Naive thymus-derived CD4-positive, alpha-beta T cell (primary cell): ENCODE data around the gene FSTL5. TPM values are rescaled to one million over a fixed set of nuclear protein-coding genes. Genes with fewer than 3 reads are reported as not detected.

Source experiments
- ATAC-seq: fragments of 150-1000 bp; cut with Tn5 transposase; 2 replicates; pipeline ENCODE4 v1.10.0; 2021; ENCODE audit warnings: mild to moderate bottlenecking, moderate library complexity
- CTCF ChIA-PET: fragments of 350-600 bp; sonication (Branson Sonifier 250); formaldehyde crosslinking; loops from one replicate; lab custom pipeline; 2021; ENCODE audit warnings: antibody characterized with exemption; lab: Charles Lee
- POLR2A ChIA-PET: fragments of 350-600 bp; sonication (Branson Sonifier 250); formaldehyde crosslinking; loops from one replicate; lab custom pipeline; 2021; ENCODE audit warnings: antibody characterized with exemption, inconsistent platforms; lab: Charles Lee
- DNase-seq, 9 donors: peaks; one replicate each; pipeline versions ENCODE4 v3.0.0 to v3.0.0-alpha.2; 2020 to 2022; ENCODE audit warnings: mixed read lengths in 1 of 9
- H3K27ac ChIP-seq: one replicate; pipeline ENCODE4 v1.7.0; 2013; ENCODE audit warnings: mild to moderate bottlenecking, low read depth, low read length, moderate library complexity
- H3K27me3 ChIP-seq, 2 donors: one replicate each; pipeline ENCODE4 v1.7.0; 2013; ENCODE audit warnings: low read length in 2 of 2, mild to moderate bottlenecking in 2 of 2, moderate library complexity in 2 of 2; ENCODE audit not compliant: control insufficient read depth in 2 of 2, insufficient read depth in 2 of 2
- H3K36me3 ChIP-seq, 3 experiments: 1 replicate in 2 of 3; 2 replicates in 1 of 3; pipeline ENCODE4 v1.7.0; 2013; ENCODE audit warnings: low read length in 3 of 3, mild to moderate bottlenecking in 3 of 3, moderate library complexity in 1 of 3; ENCODE audit not compliant: insufficient read depth in 3 of 3, control insufficient read depth in 2 of 3
- H3K4me1 ChIP-seq, 2 donors: one replicate each; pipeline ENCODE4 v1.7.0; 2013; ENCODE audit warnings: low read length in 2 of 2, mild to moderate bottlenecking in 2 of 2, moderate library complexity in 1 of 2; ENCODE audit not compliant: control insufficient read depth in 2 of 2, insufficient read depth in 2 of 2
- H3K4me3 ChIP-seq: 2 replicates; pipeline ENCODE4 v1.7.0; 2013; ENCODE audit warnings: mild to moderate bottlenecking, low read length
- H3K9me3 ChIP-seq, 3 experiments: 1 replicate in 2 of 3; 2 replicates in 1 of 3; pipeline ENCODE4 v1.7.0; 2013; ENCODE audit warnings: low read length in 3 of 3; ENCODE audit not compliant: control insufficient read depth in 2 of 3
- H3K27ac Mint-ChIP-seq, 9 donors: one replicate each; pipeline ENCODE4 v1.8.0; 2020 to 2022; ENCODE audit warnings: mixed read lengths in 9 of 9, mild to moderate bottlenecking in 8 of 9, moderate library complexity in 5 of 9, inconsistent platforms in 2 of 9
- H3K27me3 Mint-ChIP-seq, 5 donors: one replicate each; pipeline ENCODE4 v1.8.0; 2021 to 2022; ENCODE audit warnings: mixed read lengths in 5 of 5, mild to moderate bottlenecking in 1 of 5
- H3K36me3 Mint-ChIP-seq, 5 donors: one replicate each; pipeline ENCODE4 v1.8.0; 2020 to 2022; ENCODE audit warnings: mixed read lengths in 5 of 5, mild to moderate bottlenecking in 3 of 5, inconsistent platforms in 1 of 5
- H3K4me1 Mint-ChIP-seq, 7 donors: one replicate each; pipeline ENCODE4 v1.8.0; 2020 to 2022; ENCODE audit warnings: mixed read lengths in 7 of 7, mild to moderate bottlenecking in 3 of 7, inconsistent platforms in 1 of 7
- H3K4me3 Mint-ChIP-seq, 10 donors: one replicate each; pipeline ENCODE4 v1.8.0; 2020 to 2022; ENCODE audit warnings: mild to moderate bottlenecking in 10 of 10, mixed read lengths in 10 of 10, moderate library complexity in 6 of 10, inconsistent platforms in 2 of 10
- H3K9me3 Mint-ChIP-seq, 11 donors: one replicate each; pipeline ENCODE4 v1.8.0; 2020 to 2022; ENCODE audit warnings: mixed read lengths in 11 of 11, mild to moderate bottlenecking in 4 of 11, inconsistent platforms in 1 of 11, moderate library complexity in 1 of 11
- intact Hi-C, 2 donors: fragments of 100-400 bp; cut with micrococcal nuclease; formaldehyde crosslinking; loops; one replicate each; pipeline ENCODE4 v1.15.1; 2023
- polyA plus RNA-seq, 2 donors: library from polyadenylated mRNA; unstranded; fragments of 300-500 nt; fragmentation: Illumina TruSeq; gene quantifications; one replicate each; pipeline ENCODE4 v1.2.3, GENCODE V29; 2021
- total RNA-seq, 6 experiments: library from RNA in 5 of 6; stranded (reverse) in 5 of 6; gene quantifications; 1 replicate in 5 of 6; 2 replicates in 1 of 6; pipeline ENCODE4 v1.2.3 and lab custom pipeline; 2021 to 2026

The FSTL5 gene
- total and polyA plus RNA-seq, 7 experiments from 2014 or later = not detected

DNA sequence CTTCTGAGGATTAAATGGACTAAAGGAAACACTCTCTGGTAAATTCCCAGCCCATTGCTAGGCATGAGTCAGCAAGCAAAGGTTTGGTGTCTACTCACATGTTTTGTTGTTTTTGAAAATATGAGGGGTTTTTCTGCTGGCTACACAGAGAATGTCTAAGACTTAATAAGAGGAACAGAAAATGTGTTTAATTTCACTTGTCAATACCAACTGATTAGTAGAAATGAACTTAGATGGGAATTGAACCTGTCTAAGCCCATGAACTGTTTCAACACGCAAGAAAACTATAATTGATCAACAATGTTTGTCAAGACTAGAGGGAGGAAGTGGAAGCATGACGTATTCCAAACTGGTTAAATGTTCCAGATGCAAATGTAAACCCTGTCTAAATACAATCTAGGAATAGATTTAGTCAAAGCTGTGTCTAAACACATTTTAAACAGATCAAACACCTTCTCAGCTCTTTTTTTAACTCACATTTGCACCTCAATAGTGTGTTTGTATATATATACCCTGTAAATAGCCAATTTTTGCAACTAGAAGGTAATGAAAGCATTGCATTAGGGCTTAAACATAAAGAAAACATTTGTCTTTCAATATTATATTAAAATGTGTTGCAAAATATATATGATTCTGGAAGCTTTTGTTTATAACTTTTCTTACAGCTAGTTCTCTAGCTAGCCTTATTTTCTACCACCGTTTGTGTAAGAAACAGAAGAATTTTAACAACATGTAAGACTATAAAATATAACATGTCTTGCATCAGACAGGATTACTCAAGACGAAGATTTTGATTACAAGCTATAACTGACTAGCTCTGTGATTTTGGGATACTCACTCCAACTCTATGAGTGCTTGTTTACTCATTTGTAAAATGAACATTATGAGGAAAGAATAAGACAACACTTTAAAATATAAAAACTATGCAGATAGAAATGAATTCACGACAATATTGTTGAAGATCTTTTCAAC lies 607.8 kb downstream of the FSTL5 start:
- Histone ChIP-seq H3K9me3 (no peaks in the 10 kb centered on the region), H3K4me3 (no peak overlapping the region), H3K36me3 (no peaks in the 10 kb centered on the region), H3K27ac (no peak overlapping the region), H3K4me1 (no peaks in the 10 kb centered on the region), H3K27me3 (no peaks in the 10 kb centered on the region)
- ChIA-PET POLR2A (no interaction called here), CTCF (no interaction called here)
- H3K36me3 Mint-ChIP-seq = no peaks in the 10 kb centered on the region
- intact Hi-C loops = no loop called here
- H3K27ac Mint-ChIP-seq = no peak overlapping the region
- H3K27me3 Mint-ChIP-seq = no peaks in the 10 kb centered on the region
- ATAC-seq (no peak), DNase-seq (no peak)
- peaks cover 0 to 15% (median 1%) of the 10 kb centered on the region in 11 donors for H3K9me3 Mint-ChIP-seq
- H3K4me3 Mint-ChIP-seq = no peak overlapping the region
- no peaks in the 10 kb centered on the region for H3K4me1 Mint-ChIP-seq

DNA sequence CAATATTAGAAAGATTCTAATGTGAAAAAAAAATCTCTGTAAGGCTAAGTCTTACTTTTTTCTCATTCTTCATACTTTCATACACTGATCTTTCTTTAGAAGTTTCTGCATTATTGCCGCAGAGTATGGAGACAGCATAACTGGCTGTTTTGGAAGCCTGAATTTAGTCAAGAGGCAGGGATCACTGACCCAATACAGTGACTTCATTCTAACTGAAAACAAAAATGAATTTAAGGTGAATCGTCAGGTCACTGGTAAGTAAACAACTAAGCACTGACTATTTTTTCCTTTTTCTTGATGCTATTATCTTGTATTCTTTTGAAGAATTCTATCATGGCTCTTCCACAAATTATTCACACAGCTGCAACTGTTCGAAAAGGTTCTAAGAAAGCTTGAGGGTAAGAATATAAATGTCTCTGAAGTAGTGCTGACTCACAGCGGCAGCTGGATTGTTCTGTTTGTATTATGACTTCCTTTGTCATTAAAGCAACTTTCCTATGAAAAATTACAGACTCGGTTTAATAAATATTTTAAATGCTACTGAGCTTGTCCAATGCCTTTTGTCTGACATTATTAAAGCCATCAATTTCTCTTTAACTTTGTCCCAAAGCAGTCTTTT lies 609.3 kb downstream of the FSTL5 start:
- DNase-seq (no peak), ATAC-seq (no peak)
- no peak overlapping the region for H3K27ac Mint-ChIP-seq
- H3K9me3 Mint-ChIP-seq = peaks cover 0 to 13% (median 0%) of the 10 kb centered on the region in 11 donors
- ChIA-PET CTCF (no interaction called here), POLR2A (no interaction called here)
- Histone ChIP-seq H3K36me3 (no peaks in the 10 kb centered on the region), H3K27ac (no peak overlapping the region), H3K4me1 (no peaks in the 10 kb centered on the region), H3K27me3 (no peaks in the 10 kb centered on the region), H3K4me3 (no peak overlapping the region), H3K9me3 (no peaks in the 10 kb centered on the region)
- H3K27me3 Mint-ChIP-seq = no peaks in the 10 kb centered on the region
- H3K36me3 Mint-ChIP-seq = no peaks in the 10 kb centered on the region
- intact Hi-C loops = no loop called here
- H3K4me3 Mint-ChIP-seq = no peak overlapping the region
- no peaks in the 10 kb centered on the region for H3K4me1 Mint-ChIP-seq

DNA sequence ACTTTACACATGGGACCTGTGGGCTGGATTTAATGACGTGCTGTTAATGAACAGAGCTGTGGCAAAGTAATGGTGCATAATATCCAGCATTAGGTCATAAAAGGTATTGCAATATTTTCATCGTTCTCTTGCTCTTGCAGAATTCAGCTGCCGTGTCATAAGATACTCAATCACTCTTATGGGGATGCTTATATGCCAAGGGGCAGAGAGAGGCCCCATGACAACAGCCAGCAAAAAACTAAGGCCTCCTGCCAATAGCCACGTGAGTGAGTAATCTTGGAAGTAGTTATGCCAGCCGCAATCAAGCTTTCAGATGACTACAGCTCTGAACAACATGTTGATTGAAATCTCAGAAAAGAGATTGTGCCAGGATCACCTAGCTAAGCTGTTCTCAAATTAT lies 616.9 kb downstream of the FSTL5 start:
- Histone ChIP-seq H3K27me3 (no peaks in the 10 kb centered on the region), H3K9me3 (no peaks in the 10 kb centered on the region), H3K4me1 (no peaks in the 10 kb centered on the region), H3K27ac (no peak overlapping the region), H3K36me3 (no peaks in the 10 kb centered on the region), H3K4me3 (no peak overlapping the region)
- CTCF ChIA-PET = no interaction called here
- no peak overlapping the region for H3K27ac Mint-ChIP-seq
- intact Hi-C loops = no loop called here
- no peak overlapping the region for H3K4me3 Mint-ChIP-seq
- no peaks in the 10 kb centered on the region for H3K36me3 Mint-ChIP-seq
- no peaks in the 10 kb centered on the region for H3K27me3 Mint-ChIP-seq
- peaks cover 0 to 11% (median 0%) of the 10 kb centered on the region in 11 donors for H3K9me3 Mint-ChIP-seq
- POLR2A ChIA-PET = no interaction called here
- H3K4me1 Mint-ChIP-seq = no peaks in the 10 kb centered on the region
- no peak for DNase-seq
- ATAC-seq = no peak

DNA sequence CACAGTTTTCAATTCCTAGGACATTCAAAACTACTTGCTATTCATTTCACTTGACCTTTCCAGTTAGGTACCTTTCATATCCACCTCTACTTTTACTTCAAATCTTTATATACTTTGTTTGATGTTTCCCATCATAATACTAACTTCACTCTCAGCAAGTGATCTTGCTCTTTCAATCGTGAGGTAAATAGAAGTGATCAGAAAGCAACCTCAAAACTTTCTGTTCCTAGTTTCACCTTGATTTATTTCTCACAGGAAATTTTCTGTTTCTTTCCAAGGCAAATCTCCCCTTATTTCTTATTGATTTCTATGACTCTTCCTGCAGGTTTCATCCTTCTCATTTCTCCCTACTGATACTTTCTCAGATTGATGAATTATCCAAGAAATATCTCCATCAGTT lies 623.5 kb downstream of the FSTL5 start:
- H3K27ac Mint-ChIP-seq = no peak overlapping the region
- H3K4me1 Mint-ChIP-seq = no peaks in the 10 kb centered on the region
- Histone ChIP-seq H3K4me3 (no peak overlapping the region), H3K27me3 (no peaks in the 10 kb centered on the region), H3K4me1 (no peaks in the 10 kb centered on the region), H3K27ac (no peak overlapping the region), H3K36me3 (no peaks in the 10 kb centered on the region), H3K9me3 (no peaks in the 10 kb centered on the region)
- no peak for DNase-seq
- H3K27me3 Mint-ChIP-seq = no peaks in the 10 kb centered on the region
- CTCF ChIA-PET = no interaction called here
- POLR2A ChIA-PET = no interaction called here
- H3K4me3 Mint-ChIP-seq = no peak overlapping the region
- intact Hi-C loops = no loop called here
- peaks cover 0 to 16% (median 4%) of the 10 kb centered on the region in 11 donors for H3K9me3 Mint-ChIP-seq
- no peaks in the 10 kb centered on the region for H3K36me3 Mint-ChIP-seq
- ATAC-seq = no peak

- DNase-seq = no peak
- Histone ChIP-seq H3K4me3 (no peak overlapping the region), H3K4me1 (no peaks in the 10 kb centered on the region), H3K27me3 (no peaks in the 10 kb centered on the region), H3K36me3 (no peaks in the 10 kb centered on the region), H3K9me3 (no peaks in the 10 kb centered on the region), H3K27ac (no peak overlapping the region)
- POLR2A ChIA-PET = no interaction called here
- H3K36me3 Mint-ChIP-seq = no peaks in the 10 kb centered on the region
- no peaks in the 10 kb centered on the region for H3K27me3 Mint-ChIP-seq
- no peaks in the 10 kb centered on the region for H3K4me1 Mint-ChIP-seq
- H3K4me3 Mint-ChIP-seq = no peak overlapping the region
- CTCF ChIA-PET = no interaction called here
- H3K27ac Mint-ChIP-seq = no peak overlapping the region
- intact Hi-C loops = no loop called here
- peaks cover 0 to 16% (median 4%) of the 10 kb centered on the region in 11 donors for H3K9me3 Mint-ChIP-seq
- no peak for ATAC-seq
Observed at GRCh38 chr4:161538941-161539340, 624.9 kb downstream of the FSTL5 start.

DNA sequence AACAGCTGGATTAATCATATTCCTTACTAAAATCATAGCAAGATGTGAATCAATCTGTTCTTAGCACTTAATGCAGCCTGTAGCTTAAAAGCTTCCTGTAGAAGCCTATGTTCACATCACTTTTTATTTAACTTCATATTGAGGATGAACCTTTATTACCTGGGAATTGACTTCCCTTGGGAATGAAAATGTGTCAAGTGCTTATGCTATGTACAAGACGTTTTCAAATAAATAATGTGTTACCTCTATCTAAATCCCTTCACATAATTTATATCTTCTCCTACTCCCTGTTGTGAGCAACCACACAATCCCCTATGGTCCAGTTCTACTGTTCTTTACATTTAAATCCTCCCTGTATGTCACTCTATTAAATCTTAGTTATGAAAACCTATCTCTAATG lies 633.1 kb downstream of the FSTL5 start:
- POLR2A ChIA-PET = no interaction called here
- no peak overlapping the region for H3K4me3 ChIP-seq
- CTCF ChIA-PET = no interaction called here
- no peaks in the 10 kb centered on the region for H3K27me3 ChIP-seq
- H3K27me3 Mint-ChIP-seq = no peaks in the 10 kb centered on the region
- H3K4me1 ChIP-seq = no peaks in the 10 kb centered on the region
- no peaks in the 10 kb centered on the region for H3K4me1 Mint-ChIP-seq
- H3K27ac ChIP-seq = no peak overlapping the region
- DNase-seq (no peak), ATAC-seq (no peak)
- no peaks in the 10 kb centered on the region for H3K36me3 Mint-ChIP-seq
- no peak overlapping the region for H3K27ac Mint-ChIP-seq
- no peak overlapping the region for H3K4me3 Mint-ChIP-seq
- H3K9me3 ChIP-seq = no peaks in the 10 kb centered on the region
- H3K36me3 ChIP-seq = no peaks in the 10 kb centered on the region
- intact Hi-C loops = no loop called here
- H3K9me3 Mint-ChIP-seq = peaks cover 0 to 5% (median 2%) of the 10 kb centered on the region in 11 donors
